Measurements from ENCODE around the gene COL23A1. TPM values are rescaled to one million over a fixed set of nuclear protein-coding genes. Genes with fewer than 3 reads are reported as not detected.

Gene COL23A1
- total and polyA plus RNA-seq, 2 of the 8 experiments (the other 6 are each of a cell fraction or from before 2014, with no cell fraction given), result 3.1 to 4.7 TPM

- Histone ChIP-seq H3K79me2 (ENCODE audit: control insufficient read depth in 1 of 2, insufficient read depth in 2 of 2, low read length in 2 of 2) (no peaks in the 10 kb centered on the region), H2BK12ac (ENCODE audit: low read depth, low read length) (no peak overlapping the region), H2BK15ac (ENCODE audit: low read length) (no peak overlapping the region), H3K4me2 (ENCODE audit: insufficient read depth in 1 of 2, low read depth in 2 of 2, low read length in 2 of 2) (no peak overlapping the region), H4K8ac (ENCODE audit: extremely low read depth, insufficient read depth, low read length) (no peak overlapping the region), H4K91ac (replicated peaks; ENCODE audit: insufficient read length, low read length) (no peak overlapping the region), H2AFZ (ENCODE audit: low read length) (no peak overlapping the region), H3K27me3 (replicated peaks in 1 of 4; ENCODE audit: control insufficient read depth in 3 of 4, extremely low read depth in 1 of 4, insufficient read depth in 3 of 4, low read length in 3 of 4) (no peaks in the 10 kb centered on the region), H4K5ac (ENCODE audit: insufficient read length, low read depth, low read length) (no peak overlapping the region), H3K4me1 (replicated peaks in 1 of 4; ENCODE audit: control insufficient read depth in 3 of 4, insufficient read depth in 4 of 4, low read length in 3 of 4) (peaks cover 0 to 5% (median 1%) of the 10 kb centered on the region in 4 experiments; a peak in 2 of 7 replicates), H3K23me2 (ENCODE audit: low read depth, low read length) (no peaks in the 10 kb centered on the region), H3K4me3 (ENCODE audit: extremely low read depth in 1 of 4, insufficient read depth in 2 of 4, low read depth in 3 of 4, low read length in 4 of 4) (no peak overlapping the region), H2BK120ac (replicated peaks; ENCODE audit: low read depth, low read length) (no peak overlapping the region), H3K9ac (replicated peaks in 1 of 4; ENCODE audit: extremely low read depth in 1 of 4, low read depth in 3 of 4, low read length in 3 of 4) (no peak overlapping the region; a peak in 1 of 7 replicates), H3K56ac (replicated peaks; ENCODE audit: insufficient read length, low read depth, low read length) (no peak overlapping the region), H3K23ac (ENCODE audit: insufficient read length) (no peak overlapping the region), H2BK5ac (ENCODE audit: low read depth, low read length) (no peak overlapping the region), H2AK5ac (ENCODE audit: low read depth, low read length) (no peak overlapping the region), H4K20me1 (replicated peaks in 1 of 2; ENCODE audit: control insufficient read depth in 1 of 2, insufficient read depth in 2 of 2, low read length in 2 of 2) (peaks cover 16 to 23% of the 10 kb centered on the region in 2 experiments), H3K14ac (ENCODE audit: insufficient read length) (no peak overlapping the region), H2BK20ac (ENCODE audit: low read length) (no peak overlapping the region), H3K36me3 (ENCODE audit: control insufficient read depth in 2 of 4, insufficient read depth in 4 of 4, low read length in 3 of 4) (peaks cover 15 to 75% (median 36%) of the 10 kb centered on the region in 4 experiments), H3K79me1 (ENCODE audit: low read depth, low read length) (0 out of 2 replicates have a peak, but pooled peaks cover 2% of the 10 kb centered on the region), H3K27ac (ENCODE audit: low read depth, low read length) (no peak overlapping the region), H3K18ac (ENCODE audit: extremely low read depth, low read length) (no peak overlapping the region), H3K9me3 (ENCODE audit: insufficient read depth in 2 of 2, low read depth in 1 of 2, low read length in 1 of 2) (no peaks in the 10 kb centered on the region), H3K4ac (replicated peaks; ENCODE audit: insufficient read length, low read depth, low read length) (no peak overlapping the region)
- FAIRE-seq (no peak), DNase-seq (ENCODE audit: low read depth in 1 of 2, low spot score in 2 of 2) (no peak)
- WGBS, 2 experiments (ENCODE audit: extremely low coverage in 1 of 2, insufficient coverage in 1 of 2, insufficient read length in 1 of 2, insufficient replicate concordance in 2 of 2, low coverage in 1 of 2, low lambda C conversion rate in 2 of 2, missing lambda C conversion rate in 1 of 2), result 85% methylated on average over 13 of the region's 13 CpGs; no CpG with 5 or more reads in 1 of the 2 experiments
- CTCF ChIA-PET (ENCODE audit: partially characterized antibody), result interaction anchor here (1.0 to 2.6 kb wide), 4 partner anchors 9 to 95 kb away, joined by 3 to 8 read pairs (median 6); partner anchors contain the start of gene PHYKPL
- POLR2A ChIA-PET (ENCODE audit: partially characterized antibody), result interaction anchor here (1.2 to 31.3 kb wide), 6 partner anchors 9 to 65 kb away, joined by 3 to 985 read pairs (median 64); partner anchors contain the start of genes GMCL2, HNRNPAB and PHYKPL
- 0 out of 2 replicates have a peak, but pooled peaks have one; percentile 17 for TF ChIP-seq POLR2AphosphoS5 (IDR thresholded peaks at IDR 0.05; ENCODE audit: low read depth, low read length)
- TF ChIP-seq ATF3 (IDR thresholded peaks at IDR 0.05; ENCODE audit: insufficient read depth, low read depth, low read length), result no peak
- TF ChIP-seq POLR2A (IDR thresholded peaks at IDR 0.05; ENCODE audit: control extremely low read depth in 1 of 2, low read depth in 2 of 2, low read length in 2 of 2), result peak in 1 of 2 experiments; percentile 24; a peak in 1 of 3 replicates
- TF ChIP-seq CREB1 (IDR thresholded peaks at IDR 0.05), result no peak
- TF ChIP-seq BCL11A (IDR thresholded peaks at IDR 0.05; ENCODE audit: low read depth in 2 of 2, low read length in 2 of 2), result no peak
These were observed 374.8 kb downstream of the COL23A1 start for GRCh38 chr5:178215280-178216002.

All from H1 (cell line).